HG02610 (cell line): ENCODE results near the gene PHLDB2.

ENCODE experiments used
- ATAC-seq: cut with Tn5 transposase; IDR thresholded peaks from one replicate; pipeline ENCODE4 v1.9.1; 2021; ENCODE audit warnings: mild to moderate bottlenecking, moderate library complexity; ENCODE audit not compliant: unreplicated experiment

The PHLDB2 gene

DNA sequence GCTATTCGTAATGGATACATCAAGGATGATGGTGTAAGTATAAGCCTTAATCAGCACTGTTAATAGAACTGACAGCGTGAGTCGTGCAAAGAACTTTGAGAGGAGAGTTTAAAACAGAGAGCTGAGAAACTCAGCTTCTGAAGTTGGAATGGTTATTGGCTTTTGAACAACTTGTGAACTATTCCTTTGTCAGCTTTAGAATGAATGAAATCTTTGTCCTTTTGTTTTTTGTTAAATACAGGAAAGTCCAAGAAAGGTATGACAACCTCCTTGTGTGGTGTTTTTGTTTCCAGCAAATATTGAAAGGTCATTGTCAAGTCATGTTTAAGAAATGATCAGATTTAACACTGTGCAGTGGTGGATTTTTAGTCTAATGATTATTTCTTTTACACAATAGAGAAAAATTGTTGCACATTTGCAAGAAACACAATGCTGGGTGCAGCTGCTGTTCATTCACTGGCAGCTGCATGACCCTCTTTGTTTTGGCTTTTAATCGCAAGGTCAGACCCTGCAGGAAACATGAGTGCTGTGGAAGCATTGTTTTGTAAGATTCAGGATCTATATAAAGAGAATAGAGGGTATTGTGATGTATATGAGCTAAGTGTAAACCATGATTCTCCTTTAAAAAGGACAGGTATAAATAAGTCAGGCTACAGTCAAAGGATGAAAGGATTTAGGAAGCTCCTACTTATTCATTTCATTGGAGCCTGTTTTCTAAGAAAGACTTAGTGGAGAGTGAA is 98.1 kb downstream of the PHLDB2 start:
- no peak for ATAC-seq

DNA sequence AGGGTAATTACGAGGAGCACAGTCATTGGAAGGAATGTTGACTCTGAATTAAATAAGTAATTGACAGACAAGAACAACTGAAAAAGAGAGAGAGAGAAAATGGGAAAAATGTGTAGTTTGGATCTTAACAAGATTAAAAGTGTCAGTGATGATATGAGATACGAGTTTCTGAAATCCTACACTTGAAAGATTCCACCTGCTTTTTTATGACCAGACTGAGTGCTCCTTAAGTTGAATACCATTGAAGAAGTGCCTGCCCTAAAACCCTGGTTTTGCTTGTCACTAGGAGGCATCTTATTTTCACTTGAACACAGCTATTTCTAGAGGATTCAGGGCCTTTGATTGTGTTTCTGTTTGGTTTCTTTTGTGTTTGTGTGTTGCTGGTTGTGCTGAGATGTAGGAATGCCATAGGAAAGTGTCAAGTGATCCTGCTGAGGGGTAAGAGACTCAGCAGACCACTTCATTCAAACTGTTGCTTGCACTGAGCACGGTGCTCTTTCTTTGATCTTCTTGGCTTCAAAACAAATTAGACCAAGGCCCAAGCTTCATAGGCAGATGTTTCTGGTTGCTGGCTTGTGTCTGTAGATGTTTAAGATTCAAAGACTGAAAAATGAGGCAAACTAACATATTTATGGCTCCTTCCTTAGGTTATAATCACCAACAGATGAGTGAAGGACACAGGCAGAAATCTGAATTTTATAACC is 102.5 kb downstream of the PHLDB2 start:
- ATAC-seq, result no peak

DNA sequence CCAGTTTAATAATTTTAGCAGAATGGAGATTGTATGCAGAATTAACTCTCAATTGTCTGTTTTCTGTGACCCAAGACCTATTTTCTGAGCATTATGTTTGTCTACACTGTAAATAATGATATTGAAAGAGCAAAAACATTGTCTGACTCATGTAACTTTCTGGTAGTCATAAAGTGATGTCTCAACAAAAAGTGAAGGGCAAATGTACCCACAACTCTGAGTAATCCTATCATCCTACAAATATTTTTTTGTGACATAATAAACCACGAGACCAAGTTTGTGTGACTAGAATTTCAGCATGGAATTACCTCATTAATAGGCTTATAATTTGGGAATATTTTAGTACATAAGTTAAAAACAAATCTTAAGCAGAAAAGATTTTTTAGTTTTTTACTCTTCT is 104.4 kb downstream of the PHLDB2 start:
- ATAC-seq, result no peak

DNA sequence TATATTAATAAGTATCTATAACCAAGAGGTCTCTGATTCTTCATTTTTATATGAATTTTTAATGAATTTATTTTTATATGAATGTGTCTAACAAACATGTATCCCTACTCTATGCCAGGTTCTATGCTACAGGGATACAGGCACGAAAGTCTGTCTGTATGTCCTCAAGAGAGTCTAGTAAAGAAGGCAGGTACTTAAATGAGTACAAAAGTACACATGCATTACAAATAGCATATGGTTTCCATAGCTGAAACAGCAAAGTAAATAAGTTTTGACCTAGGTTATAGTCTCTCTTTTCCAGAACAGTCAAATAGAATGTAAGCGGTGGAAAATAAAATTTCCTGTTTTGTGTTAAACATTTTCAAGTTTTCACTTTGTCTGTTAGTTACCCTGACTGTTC is 106.4 kb downstream of the PHLDB2 start:
- ATAC-seq, result no peak

DNA sequence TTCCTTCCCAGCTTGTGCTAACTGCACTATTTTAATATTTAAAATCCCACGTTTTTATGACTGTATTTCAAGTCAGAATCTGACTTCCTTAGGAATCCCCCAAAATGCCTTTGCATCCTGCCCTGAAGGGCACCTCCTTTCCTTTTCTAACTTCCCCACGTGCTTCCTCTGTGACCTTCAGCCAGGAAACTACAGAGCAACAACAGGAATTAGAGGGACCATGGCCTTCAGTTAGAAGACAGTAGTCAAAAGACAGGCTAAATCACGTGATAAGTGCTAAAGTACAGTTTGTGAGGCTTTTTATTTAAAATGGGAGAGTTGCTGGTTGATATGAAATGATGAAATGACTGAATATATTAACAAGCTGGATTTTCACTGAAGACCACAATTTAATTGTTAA is 108.0 kb downstream of the PHLDB2 start:
- no peak for ATAC-seq

DNA sequence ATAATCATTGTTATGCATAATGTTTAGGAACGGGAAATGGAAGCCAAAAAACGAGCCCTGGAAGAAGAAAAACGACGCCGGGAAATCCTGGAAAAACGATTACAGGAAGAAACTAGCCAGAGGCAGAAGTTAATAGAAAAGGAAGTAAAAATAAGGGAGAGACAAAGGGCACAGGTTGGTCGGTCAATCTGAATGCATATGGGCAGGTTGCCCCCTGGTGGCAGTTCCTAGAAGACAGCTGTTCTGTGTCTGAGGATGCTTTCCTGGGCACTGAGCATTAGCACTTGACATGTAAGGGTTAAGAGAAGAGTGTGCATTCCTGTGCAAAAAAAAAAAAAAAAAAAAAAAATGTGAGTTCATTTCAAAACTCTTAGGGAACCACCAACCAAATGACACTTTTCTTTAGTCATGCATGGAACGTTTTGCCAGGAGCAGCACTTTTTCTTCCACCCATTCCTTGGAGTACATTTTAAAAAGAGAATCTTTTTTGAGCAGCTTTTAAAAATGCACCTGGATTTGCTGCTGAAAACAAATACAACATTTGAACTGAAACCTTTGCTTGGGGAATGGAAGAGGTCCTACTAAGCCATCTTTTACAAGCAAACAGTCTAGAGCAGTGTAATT is 108.7 kb downstream of the PHLDB2 start:
- peak; percentile 87 for ATAC-seq

DNA sequence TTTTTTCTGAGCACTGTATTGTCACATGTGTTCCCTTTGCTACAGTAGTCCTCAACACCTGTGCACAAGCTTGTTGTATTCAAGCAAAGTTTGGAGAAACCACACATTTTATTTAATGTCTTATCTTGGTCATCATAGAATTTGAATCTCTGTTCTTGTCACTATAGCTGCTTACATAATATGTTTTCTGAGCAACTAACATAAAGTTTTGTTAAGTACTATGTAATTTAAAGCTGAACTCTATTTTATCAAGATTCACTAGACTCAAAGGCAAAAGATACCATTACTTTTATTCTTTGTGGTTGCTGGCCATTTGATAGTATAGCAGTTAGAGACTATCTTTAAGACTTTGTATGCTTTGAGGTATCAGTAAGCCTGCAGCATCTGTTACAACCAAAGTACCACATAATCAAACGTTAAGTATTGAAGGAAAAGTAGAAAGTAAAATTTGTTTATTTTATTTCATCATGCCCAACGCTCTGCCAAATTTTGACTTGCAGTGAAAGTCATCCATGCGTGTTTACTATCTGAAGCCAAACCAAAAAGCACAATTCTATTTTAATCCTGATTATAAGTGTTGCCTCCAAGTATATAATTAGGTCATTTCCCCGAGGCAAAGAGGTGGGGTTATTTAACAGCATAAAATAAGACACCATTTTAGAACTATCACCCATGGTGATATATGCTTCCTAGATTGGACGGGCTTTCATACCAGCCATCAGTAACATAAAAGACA is 109.4 kb downstream of the PHLDB2 start:
- ATAC-seq, result no peak

DNA sequence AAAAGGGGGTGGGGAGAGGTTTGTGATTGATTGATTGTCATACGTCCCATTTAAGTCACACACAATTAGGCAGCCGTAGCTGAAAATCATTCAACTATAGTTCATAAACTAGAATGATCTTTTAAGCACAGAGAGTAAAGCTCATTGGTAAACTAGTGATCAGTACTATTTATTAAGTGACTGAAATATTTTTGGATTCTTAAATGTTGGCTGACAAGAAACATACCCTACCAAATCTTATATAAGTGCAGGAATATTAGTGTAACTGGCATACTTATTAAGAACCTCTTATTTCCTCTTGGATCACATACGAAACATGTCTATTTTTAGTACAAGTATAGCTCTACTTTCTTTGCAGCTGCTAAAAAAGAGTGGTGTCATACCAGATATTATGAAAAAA is 111.3 kb downstream of the PHLDB2 start:
- no peak for ATAC-seq

DNA sequence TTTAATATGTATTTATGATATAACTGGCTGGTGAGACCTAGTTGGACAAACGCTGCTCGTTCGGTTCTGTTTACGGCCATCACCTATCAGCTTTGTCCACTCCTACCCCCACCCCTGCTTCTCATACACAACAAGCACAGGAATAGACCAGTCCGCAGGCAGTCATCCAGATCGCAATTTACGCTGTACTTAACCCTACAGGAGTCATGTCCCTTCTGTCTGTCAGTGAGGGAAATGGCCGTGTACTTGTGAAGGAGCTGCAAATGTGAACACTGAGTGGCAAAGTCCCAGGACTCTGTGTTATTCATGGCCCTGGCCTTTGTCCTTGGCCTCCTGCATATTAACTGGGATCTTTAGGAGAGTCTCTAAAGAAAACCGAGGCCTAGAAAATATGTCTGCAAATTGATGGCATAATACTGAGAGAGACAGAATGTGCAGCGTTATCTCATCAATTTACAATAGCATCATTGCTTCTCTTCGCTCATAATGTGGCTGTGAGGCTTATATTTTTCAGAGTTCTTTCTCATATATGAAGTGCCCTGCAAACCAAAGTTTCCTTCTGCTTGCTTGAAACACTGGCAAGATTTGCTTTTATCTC is 112.6 kb downstream of the PHLDB2 start:
- ATAC-seq, result no peak

DNA sequence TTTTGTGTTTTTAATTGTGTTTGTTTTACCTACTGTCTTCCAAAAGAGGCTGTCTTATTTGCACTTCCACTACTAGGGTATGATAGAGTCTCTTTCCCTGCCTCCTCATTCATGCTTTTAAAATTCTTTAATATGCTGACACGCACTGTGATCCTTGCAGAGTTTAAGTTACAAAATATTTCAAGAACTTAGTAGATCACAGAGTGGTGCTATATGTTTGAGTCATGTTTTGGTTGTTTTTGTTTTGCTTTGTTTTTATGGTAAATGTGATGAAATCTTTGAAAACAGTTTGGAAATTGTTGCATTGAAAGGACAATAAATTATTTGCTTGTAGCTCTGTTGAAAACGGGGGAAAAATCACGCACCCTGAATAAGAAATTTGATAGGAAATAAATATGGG is 113.8 kb downstream of the PHLDB2 start:
- ATAC-seq, result no peak

DNA sequence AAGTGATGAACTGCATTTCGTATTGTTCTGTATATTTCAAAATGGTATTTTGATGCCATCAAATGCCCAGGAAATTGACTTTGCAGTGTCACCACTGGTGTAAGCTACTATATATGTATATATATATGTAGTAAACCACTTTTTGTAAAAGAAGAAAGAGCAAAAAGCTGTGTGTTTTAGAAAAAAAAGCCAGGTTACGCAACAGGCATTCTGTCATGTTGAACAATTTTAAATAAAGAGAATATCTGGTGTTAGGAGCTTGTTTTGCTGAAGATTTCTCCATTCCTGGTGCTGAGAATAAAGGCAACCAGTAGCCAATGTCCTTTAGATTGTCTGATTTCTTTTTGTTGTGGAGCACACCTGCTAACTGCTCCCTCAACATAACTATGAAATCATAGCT is 116.1 kb downstream of the PHLDB2 start:
- no peak for ATAC-seq

DNA sequence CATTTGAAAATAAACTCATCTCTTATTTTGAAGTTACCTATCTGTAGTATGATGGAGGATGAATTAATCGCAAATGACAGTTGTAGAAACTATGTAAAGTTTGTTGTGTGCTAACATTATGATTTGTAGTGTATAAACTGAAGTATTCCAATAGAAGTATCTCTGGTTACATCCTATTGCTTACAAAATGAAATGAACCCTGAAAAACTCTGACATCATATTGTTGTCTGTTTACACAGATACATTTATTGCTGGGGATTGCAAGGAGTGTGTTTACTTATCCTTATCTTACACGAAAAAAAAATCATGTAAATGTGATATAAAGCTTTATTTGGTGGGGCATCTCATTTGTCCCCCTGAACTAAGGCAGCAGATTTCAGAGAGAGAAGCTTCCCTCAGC is 117.2 kb downstream of the PHLDB2 start:
- no peak for ATAC-seq

DNA sequence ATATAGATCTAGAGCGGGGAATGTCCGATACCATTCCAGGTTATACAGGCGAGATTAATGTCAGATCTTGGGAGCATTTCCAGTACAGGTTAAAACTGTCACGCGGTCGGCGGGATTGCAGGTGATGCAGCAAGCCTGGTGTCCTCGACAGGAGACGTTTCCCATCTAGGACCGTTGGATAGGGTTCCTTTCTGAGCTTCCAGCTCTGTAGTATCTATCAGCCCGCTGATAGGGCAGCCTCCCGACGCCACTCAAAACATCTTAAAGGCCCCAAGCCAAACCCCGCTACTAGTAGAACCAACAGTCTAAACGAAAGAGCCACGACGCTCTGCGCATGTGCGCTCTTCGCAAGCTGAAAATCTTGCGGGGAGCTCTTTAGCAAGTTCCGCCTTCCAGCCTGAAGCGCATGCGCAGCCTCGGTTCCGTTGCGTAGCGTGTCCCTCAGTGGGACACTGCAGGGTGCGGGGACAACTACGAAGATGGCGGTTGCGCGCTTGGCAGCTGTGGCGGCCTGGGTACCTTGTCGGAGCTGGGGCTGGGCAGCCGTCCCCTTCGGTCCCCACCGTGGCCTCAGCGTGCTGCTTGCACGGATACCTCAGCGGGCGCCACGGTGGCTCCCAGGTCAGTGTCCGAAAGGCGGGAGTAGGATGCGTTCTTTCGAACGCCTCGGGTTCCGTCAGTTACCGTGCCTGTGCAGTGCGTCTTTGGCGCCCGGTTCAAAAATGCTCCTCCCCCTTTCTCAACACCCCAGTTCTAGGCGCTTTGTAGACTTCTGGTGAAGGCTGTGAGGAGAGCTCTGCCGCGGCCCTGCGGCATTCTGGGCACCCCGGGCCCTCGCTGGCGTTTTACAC is 119.7 kb downstream of the PHLDB2 start, which contains the start of gene ABHD10:
TSS of gene ABHD10 (plus strand) at position 444 of the 851 bp plus-strand sequence. CDS start at position 480, 36 bp downstream.
- peak; percentile 96 for ATAC-seq

DNA sequence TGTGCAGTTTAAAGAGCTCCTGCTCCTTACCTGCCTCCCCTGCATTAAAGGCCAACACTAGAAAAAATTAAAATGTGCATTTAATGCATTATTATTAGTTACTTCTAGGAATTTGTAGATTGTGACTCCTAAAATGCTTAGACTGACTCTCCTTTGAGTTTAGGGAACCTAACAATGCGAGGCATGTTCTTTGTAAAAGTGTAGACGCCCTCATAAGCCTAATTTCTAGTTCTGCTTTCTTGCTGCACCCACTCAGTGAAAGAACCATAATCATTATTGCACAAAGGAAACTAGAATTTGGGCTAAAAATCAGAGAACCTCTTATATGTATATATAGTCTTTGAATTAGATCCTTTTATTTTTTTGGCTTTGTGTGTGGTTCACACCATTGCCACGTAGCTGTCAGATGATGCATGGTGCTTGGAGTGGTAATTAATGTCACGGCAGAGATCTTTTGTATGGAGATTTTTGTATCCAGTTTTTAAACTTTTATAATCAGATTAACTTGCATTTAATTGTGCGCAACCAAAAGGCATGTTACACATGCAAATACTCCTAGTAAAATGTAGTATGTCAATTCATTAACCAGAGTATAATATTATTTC is 120.5 kb downstream of the PHLDB2 start:
- peak; percentile 29 for ATAC-seq

DNA sequence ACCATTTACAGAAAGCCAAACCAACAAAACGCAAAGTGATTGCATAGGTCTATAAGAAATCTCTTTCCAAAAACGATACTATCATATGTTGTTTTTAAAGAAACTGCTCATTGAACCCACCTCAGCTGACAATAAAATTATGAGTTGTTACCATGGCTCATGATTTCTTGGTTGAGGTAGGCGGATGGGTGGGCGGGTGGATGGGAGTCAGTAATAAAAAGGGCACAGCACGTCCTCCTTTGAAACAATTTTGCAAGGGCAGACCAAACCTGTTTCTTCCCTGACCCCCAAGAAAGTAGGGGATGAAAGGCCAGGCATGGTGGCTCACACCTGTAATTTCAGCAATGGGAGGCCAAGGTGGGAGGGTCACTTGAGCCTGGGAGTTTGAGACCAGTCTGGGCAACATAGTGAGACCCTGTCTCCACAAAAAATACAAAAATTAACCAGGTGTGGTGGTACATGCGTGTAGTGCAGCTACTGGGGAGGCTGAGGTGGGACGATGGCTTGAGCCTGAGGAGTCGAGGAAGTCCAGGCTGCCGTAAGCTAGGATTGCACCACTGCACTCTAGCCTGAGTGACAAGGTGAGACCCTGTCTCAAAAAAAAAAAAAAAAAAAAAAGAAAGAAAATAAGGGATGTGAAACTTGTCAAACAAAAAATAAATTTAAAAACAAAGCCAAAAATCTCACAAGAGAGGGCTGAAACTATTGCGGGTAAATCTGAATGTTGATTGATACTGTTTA is 121.8 kb downstream of the PHLDB2 start:
- ATAC-seq, result no peak

DNA sequence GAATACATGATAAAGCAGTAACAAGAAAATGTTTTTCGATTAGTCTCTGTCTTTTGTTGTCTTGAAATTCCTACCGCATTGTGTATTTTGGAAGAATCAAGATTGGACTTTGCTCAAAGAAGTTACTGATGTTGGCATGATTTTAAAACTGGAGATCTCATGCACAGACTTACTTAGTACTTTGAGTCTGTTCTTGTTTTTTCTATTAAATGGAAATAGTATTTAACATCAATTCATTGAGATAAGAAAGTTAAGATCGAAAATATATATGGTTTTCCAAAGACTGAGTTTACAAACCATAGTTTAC is 122.3 kb downstream of the PHLDB2 start:
- ATAC-seq, result no peak

DNA sequence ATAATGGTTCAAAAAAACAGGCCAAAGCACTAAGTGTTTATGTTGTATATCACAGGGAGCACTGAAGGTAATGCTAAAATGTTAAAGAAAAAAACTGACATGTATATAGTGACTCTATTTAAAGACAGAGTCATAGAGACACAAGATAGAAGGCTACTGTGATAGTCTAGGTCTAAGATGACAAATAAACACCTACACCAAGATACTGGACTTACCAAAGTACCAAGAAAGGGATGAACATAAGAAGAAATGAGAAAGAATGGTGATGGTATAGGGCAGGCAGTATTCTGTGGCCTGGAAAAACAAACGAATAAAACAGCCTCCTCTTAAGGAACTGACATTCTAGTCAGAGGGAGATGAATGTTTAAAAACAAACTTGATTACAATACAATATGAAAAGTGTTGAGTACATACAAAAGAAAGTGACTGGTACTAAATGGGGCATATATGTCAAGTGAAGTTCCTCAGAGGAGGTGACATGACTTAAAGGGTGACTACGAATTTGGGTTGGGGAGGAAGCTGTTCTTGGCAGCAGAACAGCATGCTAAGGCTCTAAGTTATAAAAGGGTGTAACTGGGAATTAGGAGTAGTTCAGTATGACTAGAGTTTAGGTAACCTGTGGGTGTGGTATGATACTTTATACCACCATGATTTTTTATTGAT is 125.7 kb downstream of the PHLDB2 start:
- no peak for ATAC-seq

DNA sequence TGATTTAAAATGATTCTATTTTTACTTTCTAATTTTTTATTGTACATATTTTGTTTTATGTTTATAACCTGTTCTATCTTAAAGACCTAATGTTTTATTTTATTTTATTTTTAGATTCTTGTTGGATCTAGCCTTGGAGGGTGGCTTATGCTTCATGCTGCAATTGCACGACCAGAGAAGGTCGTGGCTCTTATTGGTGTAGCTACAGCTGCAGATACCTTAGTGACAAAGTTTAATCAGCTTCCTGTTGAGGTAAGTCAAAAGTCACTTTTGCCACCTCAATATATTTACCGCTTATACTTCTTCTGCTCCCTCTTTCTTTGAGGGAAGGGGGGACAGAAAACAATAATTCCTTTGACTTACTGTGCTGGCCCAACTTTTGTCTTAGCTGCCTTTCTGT is 127.7 kb downstream of the PHLDB2 start:
- no peak for ATAC-seq
